Measurements from ENCODE around the gene SNRNP48.
A peak's percentile ranks its signal among the peaks of the same experiment; 100 is the strongest.

SNRNP48 gene

GRCh38 chr6:7589949-7590917 is at the start of gene SNRNP48:
Gene SNRNP48, plus strand, starts transcription at chr6:7590198. Its CDS starts 60 bp downstream, at chr6:7590258.
- Mint-ChIP-seq H3K9me3 (no peaks in the 10 kb centered on the region), H3K36me3 (peaks cover 9 to 24% of the 10 kb centered on the region in 2 donors), H3K4me3 (peak within 1 kb of the TSS; percentile 90 to 93), H3K27ac (peak within 1 kb of the TSS; percentile 96), H3K4me1 (peaks cover 26 to 39% of the 10 kb centered on the region in 2 donors), H3K27me3 (peaks cover 0 to under 1% of the 10 kb centered on the region in 2 donors)
- DNase-seq (peak; percentile 88), ATAC-seq (replicated peaks) (peak; percentile 100)

- peak overlapping the region; percentile 63 to 96 for H3K4me3 Mint-ChIP-seq
- no peak overlapping the region for H3K27ac Mint-ChIP-seq
- ATAC-seq (replicated peaks) (no peak), DNase-seq (no peak)
- peaks cover 47 to 54% of the 10 kb centered on the region in 2 donors for H3K27me3 Mint-ChIP-seq
- no peaks in the 10 kb centered on the region for H3K9me3 Mint-ChIP-seq
- peaks cover 15 to 30% of the 10 kb centered on the region in 2 donors for H3K4me1 Mint-ChIP-seq
- H3K36me3 Mint-ChIP-seq: no peaks in the 10 kb centered on the region
These were observed 49.4 kb upstream of the SNRNP48 start for GRCh38 chr6:7540595-7540994.

- Mint-ChIP-seq H3K27ac (peak within 1 kb of the TSS; percentile 42), H3K27me3 (peaks cover 51 to 53% of the 10 kb centered on the region in 2 donors), H3K4me3 (peak within 1 kb of the TSS; percentile 88 to 96), H3K36me3 (no peaks in the 10 kb centered on the region), H3K9me3 (no peaks in the 10 kb centered on the region), H3K4me1 (peaks cover 15 to 30% of the 10 kb centered on the region in 2 donors)
- no peak for DNase-seq
- peak; percentile 63 to 76 for ATAC-seq (replicated peaks)
These were observed 48.6 kb upstream of the SNRNP48 start, which contains the start of gene DSP for GRCh38 chr6:7541175-7542064. Gene DSP, plus strand, starts transcription at chr6:7541671. Its CDS starts 245 bp downstream, at chr6:7541916.

GRCh38 chr6:7542065-7542873 is 47.7 kb upstream of the SNRNP48 start:
- ATAC-seq (replicated peaks): peak in 1 of 2 donors; percentile 35
- Mint-ChIP-seq H3K4me1 (peaks cover 15 to 30% of the 10 kb centered on the region in 2 donors), H3K9me3 (no peaks in the 10 kb centered on the region), H3K27me3 (peaks cover 47 to 54% of the 10 kb centered on the region in 2 donors), H3K27ac (peak overlapping the region; percentile 42), H3K4me3 (peak overlapping the region; percentile 88 to 96), H3K36me3 (no peaks in the 10 kb centered on the region)
- DNase-seq: no peak

- Mint-ChIP-seq H3K4me1 (peaks cover 15 to 30% of the 10 kb centered on the region in 2 donors), H3K27me3 (peaks cover 46 to 51% of the 10 kb centered on the region in 2 donors), H3K4me3 (peak overlapping the region; percentile 88 to 96), H3K27ac (no peak overlapping the region), H3K9me3 (no peaks in the 10 kb centered on the region), H3K36me3 (no peaks in the 10 kb centered on the region)
- DNase-seq: no peak
- ATAC-seq (replicated peaks): no peak
These were observed 46.9 kb upstream of the SNRNP48 start for GRCh38 chr6:7542874-7543624.

- no peak for ATAC-seq (replicated peaks)
- Mint-ChIP-seq H3K4me3 (peak overlapping the region; percentile 34 to 43), H3K27ac (no peak overlapping the region), H3K4me1 (peaks cover 15 to 30% of the 10 kb centered on the region in 2 donors), H3K27me3 (peaks cover 38 to 48% of the 10 kb centered on the region in 2 donors), H3K36me3 (no peaks in the 10 kb centered on the region), H3K9me3 (no peaks in the 10 kb centered on the region)
- no peak for DNase-seq
These were observed 46.1 kb upstream of the SNRNP48 start for GRCh38 chr6:7543789-7544424.

- H3K4me1 Mint-ChIP-seq: peaks cover 15 to 30% of the 10 kb centered on the region in 2 donors
- no peak overlapping the region for H3K27ac Mint-ChIP-seq
- H3K4me3 Mint-ChIP-seq: no peak overlapping the region
- no peak for DNase-seq
- peaks cover 38 to 47% of the 10 kb centered on the region in 2 donors for H3K27me3 Mint-ChIP-seq
- H3K36me3 Mint-ChIP-seq: no peaks in the 10 kb centered on the region
- ATAC-seq (replicated peaks): no peak
- no peaks in the 10 kb centered on the region for H3K9me3 Mint-ChIP-seq
These were observed 45.4 kb upstream of the SNRNP48 start for GRCh38 chr6:7544597-7544996.

- H3K27me3 Mint-ChIP-seq: peaks cover 33 to 46% of the 10 kb centered on the region in 2 donors
- DNase-seq: no peak
- no peak overlapping the region for H3K4me3 Mint-ChIP-seq
These were observed 44.5 kb upstream of the SNRNP48 start for GRCh38 chr6:7545316-7546019.

GRCh38 chr6:7546020-7546369 is 44.0 kb upstream of the SNRNP48 start:
- Mint-ChIP-seq H3K9me3 (no peaks in the 10 kb centered on the region), H3K36me3 (no peaks in the 10 kb centered on the region), H3K27me3 (peaks cover 27 to 41% of the 10 kb centered on the region in 2 donors), H3K27ac (no peak overlapping the region), H3K4me3 (no peak overlapping the region), H3K4me1 (peaks cover 10 to 23% of the 10 kb centered on the region in 2 donors)
- DNase-seq: no peak
- no peak for ATAC-seq (replicated peaks)

More at GRCh38 chr6:7545316-7546019, 44.5 kb upstream of the SNRNP48 start:
- Mint-ChIP-seq H3K4me1 (peaks cover 14 to 28% of the 10 kb centered on the region in 2 donors), H3K9me3 (no peaks in the 10 kb centered on the region), H3K36me3 (no peaks in the 10 kb centered on the region), H3K27ac (no peak overlapping the region)
- no peak for ATAC-seq (replicated peaks)

- no peak for ATAC-seq (replicated peaks)
- no peaks in the 10 kb centered on the region for H3K9me3 Mint-ChIP-seq
- DNase-seq: no peak
These were observed 43.6 kb upstream of the SNRNP48 start for GRCh38 chr6:7546383-7546782.

GRCh38 chr6:7546896-7547295 is 43.1 kb upstream of the SNRNP48 start:
- peaks cover 6 to 18% of the 10 kb centered on the region in 2 donors for H3K4me1 Mint-ChIP-seq

More at GRCh38 chr6:7546383-7546782, 43.6 kb upstream of the SNRNP48 start:
- Mint-ChIP-seq H3K4me3 (no peak overlapping the region), H3K4me1 (peaks cover 9 to 22% of the 10 kb centered on the region in 2 donors), H3K27ac (no peak overlapping the region), H3K27me3 (peaks cover 27 to 42% of the 10 kb centered on the region in 2 donors), H3K36me3 (no peaks in the 10 kb centered on the region)

GRCh38 chr6:7547315-7547714 is 42.7 kb upstream of the SNRNP48 start:
- H3K9me3 Mint-ChIP-seq: no peaks in the 10 kb centered on the region
- no peak overlapping the region for H3K4me3 Mint-ChIP-seq
- DNase-seq (no peak), ATAC-seq (replicated peaks) (no peak)
- no peak overlapping the region for H3K27ac Mint-ChIP-seq
- peaks cover 5 to 14% of the 10 kb centered on the region in 2 donors for H3K4me1 Mint-ChIP-seq
- no peaks in the 10 kb centered on the region for H3K36me3 Mint-ChIP-seq
- peaks cover 20 to 43% of the 10 kb centered on the region in 2 donors for H3K27me3 Mint-ChIP-seq

More at GRCh38 chr6:7546896-7547295, 43.1 kb upstream of the SNRNP48 start:
- no peak overlapping the region for H3K27ac Mint-ChIP-seq
- ATAC-seq (replicated peaks) (no peak), DNase-seq (no peak)
- no peaks in the 10 kb centered on the region for H3K36me3 Mint-ChIP-seq
- H3K4me3 Mint-ChIP-seq: no peak overlapping the region
- peaks cover 22 to 43% of the 10 kb centered on the region in 2 donors for H3K27me3 Mint-ChIP-seq
- H3K9me3 Mint-ChIP-seq: no peaks in the 10 kb centered on the region
